PC-3 (cell line): ENCODE measurements around the gene POLR2M. TPM values are rescaled to one million over a fixed set of nuclear protein-coding genes. Genes with fewer than 3 reads are reported as not detected.
A peak's percentile ranks its signal among the peaks of the same experiment; 100 is the strongest.

Experiments used
- ATAC-seq: fragments of 200-7000 bp; cut with Tn5 transposase; 2 replicates; pipeline ENCODE4 v1.9.1; 2020; ENCODE audit warnings: mild to moderate bottlenecking, moderate library complexity
- Bru-seq: library from RNA; stranded (reverse); fragments of 400-500 nt; gene quantifications from one replicate; lab custom pipeline; 2021; lab: Mats Ljungman, UMichigan
- BruChase-seq, 2 experiments: library from RNA; stranded (reverse); fragments of 400-500 nt; gene quantifications; one replicate each; lab custom pipeline; 2021; lab: Mats Ljungman, UMichigan
- BruUV-seq: library from RNA; stranded (reverse); fragments of 400-500 nt; replicated peaks from 2 replicates; lab custom pipeline; 2021; lab: Mats Ljungman, UMichigan
- CTCF ChIA-PET: fragments of 300-600 bp; sonication (Branson Sonifier 250); formaldehyde crosslinking; loops from one replicate; lab custom pipeline; 2022; ENCODE audit warnings: antibody characterized with exemption; lab: Charles Lee
- POLR2A ChIA-PET: fragments of 300-600 bp; sonication (Branson Sonifier 250); formaldehyde crosslinking; loops from one replicate; lab custom pipeline; 2022; ENCODE audit warnings: antibody characterized with exemption; ENCODE audit not compliant: unreplicated experiment; lab: Charles Lee
- DNase-seq: peaks from one replicate; pipeline ENCODE4 v3.0.0-alpha.2; 2015
- H2AFZ ChIP-seq: fragments of 300-600 bp; sonication (generic); 2 replicates; pipeline ENCODE4 v1.6.0; 2016; ENCODE audit warnings: antibody characterized with exemption, low read length
- H3F3A ChIP-seq: fragments of 300-600 bp; sonication (generic); one replicate; pipeline ENCODE4 v1.6.0; 2017; ENCODE audit warnings: antibody characterized with exemption, low read length, control low read depth, mild to moderate bottlenecking; ENCODE audit not compliant: unreplicated experiment
- H3K27ac ChIP-seq: fragments of 300-600 bp; sonication (generic); 2 replicates; pipeline ENCODE4 v1.5.1; 2016; ENCODE audit warnings: mild to moderate bottlenecking, low read length
- H3K27me3 ChIP-seq: fragments of 300-600 bp; sonication (generic); 2 replicates; pipeline ENCODE4 v1.6.1; 2016; ENCODE audit warnings: low read length, mixed read lengths
- H3K36me3 ChIP-seq: fragments of 300-600 bp; sonication (generic); 2 replicates; pipeline ENCODE4 v1.6.1; 2016; ENCODE audit warnings: low read depth, mixed run types, low read length, mixed read lengths
- H3K4me1 ChIP-seq: fragments of 300-600 bp; sonication (generic); 2 replicates; pipeline ENCODE4 v1.5.1; 2016; ENCODE audit warnings: low read length; ENCODE audit not compliant: insufficient read depth
- H3K4me2 ChIP-seq: fragments of 300-600 bp; sonication (generic); 2 replicates; pipeline ENCODE4 v1.6.0; 2016; ENCODE audit warnings: low read length
- H3K4me3 ChIP-seq: fragments of 300-600 bp; sonication (generic); 2 replicates; pipeline ENCODE4 v1.5.1; 2016; ENCODE audit warnings: mild to moderate bottlenecking, low read length, mixed read lengths
- H3K79me2 ChIP-seq: fragments of 300-600 bp; sonication (generic); 2 replicates; pipeline ENCODE4 v1.6.1; 2017; ENCODE audit warnings: low read length, mixed read lengths
- H3K9ac ChIP-seq: fragments of 300-600 bp; sonication (generic); 2 replicates; pipeline ENCODE4 v1.6.0; 2016; ENCODE audit warnings: mild to moderate bottlenecking, low read length
- H3K9me2 ChIP-seq: fragments of 300-600 bp; sonication (generic); replicated peaks from 2 replicates; pipeline ENCODE4 v1.6.1; 2016; ENCODE audit warnings: mixed run types, low read length, mixed read lengths
- H3K9me3 ChIP-seq: fragments of 300-600 bp; sonication (generic); 2 replicates; pipeline ENCODE4 v1.6.1; 2016; ENCODE audit warnings: low read length, mixed read lengths
- H4K20me1 ChIP-seq: fragments of 300-600 bp; sonication (generic); 2 replicates; pipeline ENCODE4 v1.6.1; 2016; ENCODE audit warnings: low read length, mixed read lengths
- EZH2 ChIP-seq: fragments of 300-600 bp; sonication (generic); IDR thresholded peaks from one replicate; pipeline ENCODE4 v1.6.1; 2017; ENCODE audit warnings: antibody characterized with exemption, mild to moderate bottlenecking, low read length; ENCODE audit not compliant: unreplicated experiment
- EZH2phosphoT487 ChIP-seq: fragments of 300-600 bp; sonication (generic); IDR thresholded peaks from 2 replicates; pipeline ENCODE4 v1.6.1; 2018; ENCODE audit warnings: mild to moderate bottlenecking, antibody characterized with exemption, low read length, borderline replicate concordance
- intact Hi-C: fragments of 100-400 bp; cut with micrococcal nuclease; formaldehyde crosslinking; loops from 2 replicates; pipeline ENCODE4 v1.9.0; 2023
- long read RNA-seq: library from polyadenylated mRNA; unstranded; transcript quantifications from one replicate; pipeline ENCODE4 v2.0.0, GENCODE V29; 2021; ENCODE audit not compliant: unreplicated experiment
- total RNA-seq: library from RNA; depleted of rRNA; stranded (reverse); fragments of >200 nt; gene quantifications from 2 replicates; pipeline ENCODE4 v1.2.3, GENCODE V29; 2014; rRNA removed
- TF ChIP-seq, protein P1 (sequence below): fragments of 300-600 bp; sonication (generic); conservative IDR thresholded peaks from 2 replicates; pipeline ENCODE4 v1.5.1; 2017; ENCODE audit warnings: antibody characterized with exemption, low read depth, mild to moderate bottlenecking, low read length

POLR2M gene
- total RNA-seq = 487 and 769 TPM in 2 replicates
- Bru-seq, nascent RNA = percentile 85 among the genes with signal in this experiment
- BruChase-seq, experiment 1, labeled RNA remaining after a 6-hour chase = percentile 96 among the genes with signal in this experiment
- percentile 94 among the genes with signal in this experiment for BruChase-seq, experiment 2, labeled RNA remaining after a 2-hour chase
- long read RNA-seq, full-length matches to known transcripts = 88 of 101 reads
- long read RNA-seq, partial matches to known transcripts = 6 of 101 reads
- long read RNA-seq, other reads (novel, unspliced or antisense) = 7 of 101 reads

DNA sequence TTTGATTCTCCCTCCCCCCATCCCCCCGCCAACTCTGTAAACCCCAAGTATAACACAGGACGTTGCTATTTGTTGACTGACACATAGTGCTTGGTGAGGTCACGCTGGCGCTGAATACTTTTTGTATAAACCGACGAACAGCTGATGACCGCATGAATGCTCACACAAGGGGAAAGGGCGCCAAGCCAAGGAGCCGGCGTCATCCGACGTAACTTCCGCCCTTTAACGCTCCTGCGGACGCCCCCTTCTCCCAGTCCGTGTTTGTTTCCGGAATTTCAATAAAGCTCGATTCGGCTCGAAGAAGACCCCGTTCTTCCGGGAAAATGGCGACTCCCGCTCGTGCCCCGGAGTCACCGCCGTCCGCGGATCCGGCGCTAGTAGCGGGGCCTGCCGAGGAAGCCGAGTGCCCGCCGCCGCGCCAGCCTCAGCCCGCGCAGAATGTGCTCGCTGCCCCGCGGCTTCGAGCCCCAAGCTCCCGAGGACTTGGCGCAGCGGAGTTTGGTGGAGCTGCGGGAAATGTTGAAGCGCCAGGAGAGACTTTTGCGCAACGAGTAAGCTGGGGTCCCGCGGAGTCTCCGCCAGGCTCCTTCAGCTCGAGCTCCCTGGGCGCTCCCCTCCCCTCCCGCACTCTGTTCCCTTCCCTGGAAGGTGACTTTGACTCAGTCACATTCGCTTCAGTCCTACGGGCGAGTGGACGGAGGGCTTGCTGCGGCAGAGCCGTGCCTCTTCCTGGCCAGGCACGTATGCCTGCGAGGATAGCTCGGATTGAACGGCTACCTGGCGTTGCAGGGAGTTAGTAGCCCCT lies at the start of gene POLR2M:
Gene POLR2M, plus strand, starts transcription at position 310 of the 805 bp plus-strand sequence. Its CDS starts 129 bp downstream, at position 439.
- Histone ChIP-seq H3K79me2 (peaks cover 37% of the 10 kb centered on the region), H3K9ac (peak within 1 kb of the TSS; percentile 98), H3K27ac (peak within 1 kb of the TSS; percentile 78), H3K4me3 (peak within 1 kb of the TSS; percentile 94), H2AFZ (peak within 1 kb of the TSS; percentile 79), H3F3A (no peaks in the 10 kb centered on the region), H3K9me3 (no peaks in the 10 kb centered on the region), H3K36me3 (peaks cover 12% of the 10 kb centered on the region; the same call in 1 of the 2 replicates), H3K4me1 (peaks cover 31% of the 10 kb centered on the region), H4K20me1 (peaks cover 7% of the 10 kb centered on the region; the same call in 1 of the 2 replicates), H3K9me2 (no peaks in the 10 kb centered on the region), H3K27me3 (no peaks in the 10 kb centered on the region), H3K4me2 (peak within 1 kb of the TSS; percentile 96)
- DNase-seq (peak; percentile 97), ATAC-seq (peak; percentile 79)
- no peak for TF ChIP-seq EZH2phosphoT487
- TF ChIP-seq EZH2 = no peak
- TF ChIP-seq, protein P1, sequence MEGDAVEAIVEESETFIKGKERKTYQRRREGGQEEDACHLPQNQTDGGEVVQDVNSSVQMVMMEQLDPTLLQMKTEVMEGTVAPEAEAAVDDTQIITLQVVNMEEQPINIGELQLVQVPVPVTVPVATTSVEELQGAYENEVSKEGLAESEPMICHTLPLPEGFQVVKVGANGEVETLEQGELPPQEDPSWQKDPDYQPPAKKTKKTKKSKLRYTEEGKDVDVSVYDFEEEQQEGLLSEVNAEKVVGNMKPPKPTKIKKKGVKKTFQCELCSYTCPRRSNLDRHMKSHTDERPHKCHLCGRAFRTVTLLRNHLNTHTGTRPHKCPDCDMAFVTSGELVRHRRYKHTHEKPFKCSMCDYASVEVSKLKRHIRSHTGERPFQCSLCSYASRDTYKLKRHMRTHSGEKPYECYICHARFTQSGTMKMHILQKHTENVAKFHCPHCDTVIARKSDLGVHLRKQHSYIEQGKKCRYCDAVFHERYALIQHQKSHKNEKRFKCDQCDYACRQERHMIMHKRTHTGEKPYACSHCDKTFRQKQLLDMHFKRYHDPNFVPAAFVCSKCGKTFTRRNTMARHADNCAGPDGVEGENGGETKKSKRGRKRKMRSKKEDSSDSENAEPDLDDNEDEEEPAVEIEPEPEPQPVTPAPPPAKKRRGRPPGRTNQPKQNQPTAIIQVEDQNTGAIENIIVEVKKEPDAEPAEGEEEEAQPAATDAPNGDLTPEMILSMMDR = no peak
- ChIA-PET POLR2A (interaction anchor here (0.6 kb wide), 1 partner anchor 371 kb away, joined by 11 read pairs; no protein-coding TSS in a partner anchor), CTCF (interaction anchor here (0.6 to 0.7 kb wide), 2 partner anchors 44 to 1985 kb away, joined by 3 to 8 read pairs; no protein-coding TSS in a partner anchor)
- intact Hi-C loops = loop anchor here (2.0 kb wide), 2 partner anchors 40 to 146 kb away; no protein-coding TSS in a partner anchor
- BruUV-seq = no TSS peak

DNA sequence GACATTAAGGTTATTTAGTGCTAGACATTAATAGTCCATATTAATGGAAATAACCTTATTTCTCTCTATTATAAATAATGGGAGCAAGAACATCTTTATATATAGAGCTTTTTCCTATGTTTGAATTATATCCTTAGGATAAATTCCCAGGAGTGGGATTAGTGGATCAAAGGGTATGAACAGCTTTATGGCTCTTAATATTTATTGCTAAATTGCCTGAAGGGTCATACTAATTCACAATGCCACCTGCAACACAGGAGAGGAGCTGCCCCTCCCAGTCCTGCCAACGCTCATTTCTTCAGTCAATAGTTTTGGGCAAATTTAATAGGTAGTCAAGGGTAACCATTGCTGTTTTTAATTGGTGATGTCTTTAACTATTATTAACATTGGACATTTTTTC lies 48.9 kb upstream of the POLR2M start:
- no peaks in the 10 kb centered on the region for H3K79me2 ChIP-seq
- H3K9ac ChIP-seq = no peak overlapping the region
- ChIA-PET CTCF (no interaction called here), POLR2A (no interaction called here)
- no peaks in the 10 kb centered on the region for H3K36me3 ChIP-seq
- ATAC-seq = no peak
- no peaks in the 10 kb centered on the region for H3K27me3 ChIP-seq
- peaks cover 8% of the 10 kb centered on the region; the same call in 1 of the 2 replicates for H3K4me1 ChIP-seq
- no peaks in the 10 kb centered on the region for H3F3A ChIP-seq
- H3K4me2 ChIP-seq = no peak overlapping the region
- no TSS peak for BruUV-seq
- DNase-seq = no peak
- H3K9me3 ChIP-seq = no peaks in the 10 kb centered on the region
- H4K20me1 ChIP-seq = no peaks in the 10 kb centered on the region
- TF ChIP-seq, protein P1 = no peak
- TF ChIP-seq EZH2 (no peak), EZH2phosphoT487 (no peak)
- H2AFZ ChIP-seq = no peak overlapping the region
- H3K4me3 ChIP-seq = no peak overlapping the region
- no peak overlapping the region for H3K27ac ChIP-seq
- intact Hi-C loops = no loop called here
- H3K9me2 ChIP-seq = no peaks in the 10 kb centered on the region
